ENCODE results near the gene APP.
"Not testable (repeated sequence)": the region's sequence is repeated elsewhere in the genome, so short reads cannot be mapped to it uniquely, and the experiment has no call there.

APP gene

DNA sequence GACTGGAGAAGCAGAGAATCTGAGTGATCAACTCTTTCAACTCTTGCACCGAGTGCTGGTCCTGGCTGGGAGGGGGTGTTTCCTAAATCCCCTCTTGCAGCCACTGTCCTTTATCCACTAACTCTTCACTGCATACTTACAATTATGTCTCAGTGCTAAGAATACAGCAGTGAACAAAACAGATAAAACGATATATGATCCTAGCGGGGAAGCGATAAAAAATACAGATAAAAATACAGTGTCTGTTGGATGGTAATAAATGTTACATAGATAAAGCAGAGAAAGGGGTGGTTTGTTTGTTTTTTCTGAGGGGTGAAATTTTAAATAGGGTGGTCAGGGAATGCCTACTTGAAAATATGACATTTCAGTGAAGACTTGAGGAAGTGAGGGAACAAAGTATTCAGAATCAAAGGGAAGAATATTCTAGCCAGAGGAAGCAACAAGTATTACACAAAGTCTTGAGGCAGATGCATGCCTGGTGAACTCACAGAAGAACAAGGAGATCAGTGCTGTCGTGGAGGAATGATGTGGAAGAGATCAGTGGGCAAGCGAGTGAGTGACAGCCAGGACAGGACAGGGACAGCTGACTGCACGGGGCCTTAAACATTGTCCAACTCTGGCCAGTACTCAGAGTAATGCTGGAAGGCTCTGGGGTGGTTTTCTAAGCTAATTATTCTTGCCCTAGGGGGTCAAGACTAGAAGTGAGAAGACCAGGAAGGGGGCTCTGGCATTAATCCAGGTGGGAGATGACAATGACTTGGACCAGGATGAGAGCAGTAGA is 110.0 kb downstream of the APP start:
- DNase-seq = no peak

DNA sequence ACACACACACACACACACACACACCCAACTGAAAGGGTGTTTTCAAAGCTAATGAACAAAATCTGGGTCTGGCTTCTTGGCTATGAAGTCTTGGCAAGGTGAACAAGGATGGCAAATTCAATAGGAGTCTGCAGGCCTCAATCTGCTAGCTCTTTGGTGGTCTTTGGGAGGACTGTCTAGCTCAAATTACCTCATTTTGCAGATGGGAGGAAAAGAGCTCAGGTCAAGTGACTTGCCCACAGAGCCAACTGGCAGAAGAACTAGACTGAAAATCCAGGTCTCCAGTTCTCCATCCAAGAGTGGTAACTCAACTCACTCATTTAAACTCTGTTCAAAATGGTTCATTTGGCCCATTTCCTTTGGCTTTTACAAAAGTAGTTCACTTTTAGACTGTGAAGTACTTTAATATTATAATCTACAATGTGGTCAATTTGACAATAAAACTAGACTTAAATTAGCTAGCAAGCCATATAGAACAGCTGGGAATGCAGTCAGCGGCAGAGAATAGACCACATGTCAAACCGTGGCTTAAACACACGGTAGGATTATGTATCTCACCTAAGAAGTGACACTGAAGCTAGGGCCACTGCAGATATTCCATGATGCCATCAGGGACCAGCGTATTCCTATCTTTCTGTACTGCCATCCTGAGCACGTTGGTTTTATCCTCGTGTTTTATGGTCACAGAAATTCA is 112.9 kb downstream of the APP start:
- DNase-seq = no peak

DNA sequence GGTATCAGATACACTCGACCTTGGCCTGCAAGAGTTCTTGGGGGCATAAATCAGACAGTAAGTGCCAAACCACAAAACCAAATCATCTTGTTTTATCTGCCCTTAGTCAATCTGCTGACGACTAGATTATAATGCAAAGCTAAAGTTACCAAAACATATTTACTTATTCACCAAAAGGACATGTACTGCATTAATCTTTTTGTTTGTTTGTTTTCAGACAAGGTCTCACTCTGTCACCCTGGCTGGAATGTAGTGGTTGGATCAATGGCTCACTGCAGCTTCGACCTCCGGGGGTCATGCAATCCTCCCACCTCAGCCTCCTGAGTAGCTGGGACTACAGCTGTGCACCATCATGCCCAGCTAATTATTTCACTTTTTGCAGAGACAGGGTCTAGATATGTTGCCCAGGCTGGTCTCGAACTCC is 114.7 kb downstream of the APP start:
- no peak for DNase-seq

GRCh38 chr21:26055010-26055409 is 115.6 kb downstream of the APP start:
- no peak for DNase-seq

GRCh38 chr21:26052057-26052456 is 118.5 kb downstream of the APP start:
- no peak for DNase-seq

GRCh38 chr21:26050857-26051256 is 119.7 kb downstream of the APP start:
- no peak for DNase-seq

GRCh38 chr21:26049803-26050202 is 120.8 kb downstream of the APP start:
- no peak for DNase-seq

DNA sequence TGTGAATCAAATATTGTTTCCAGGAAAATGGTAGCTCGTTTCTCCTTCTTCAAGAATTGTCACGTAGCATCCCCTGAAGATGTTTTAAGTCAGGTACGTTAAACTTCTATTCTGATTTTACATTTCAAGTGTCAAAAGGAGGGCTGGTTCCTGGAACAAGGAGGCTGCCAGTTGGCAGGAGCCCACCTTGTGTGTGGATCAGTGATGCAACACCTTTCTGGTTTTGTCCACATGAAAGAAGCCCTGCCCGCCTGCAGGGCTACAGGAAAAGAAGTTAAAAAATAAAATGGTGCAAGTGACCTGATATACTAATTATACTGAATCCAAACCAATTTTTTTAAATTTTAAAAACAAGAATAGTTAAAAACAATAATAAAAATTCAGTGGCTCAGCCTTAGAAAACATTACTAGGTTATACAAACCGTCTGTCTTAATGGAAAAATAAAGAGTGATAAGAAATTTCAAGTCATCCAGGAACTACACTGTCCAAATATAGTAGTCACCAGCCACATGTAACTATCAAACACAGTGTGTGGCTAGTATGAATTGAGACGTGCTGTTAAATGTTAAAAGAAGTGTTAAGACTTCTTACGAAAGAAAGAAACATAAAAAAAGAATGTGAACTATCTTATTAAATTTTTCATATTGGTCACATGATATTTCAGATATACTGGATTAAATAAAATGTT is 123.1 kb downstream of the APP start:
- DNase-seq = no peak

DNA sequence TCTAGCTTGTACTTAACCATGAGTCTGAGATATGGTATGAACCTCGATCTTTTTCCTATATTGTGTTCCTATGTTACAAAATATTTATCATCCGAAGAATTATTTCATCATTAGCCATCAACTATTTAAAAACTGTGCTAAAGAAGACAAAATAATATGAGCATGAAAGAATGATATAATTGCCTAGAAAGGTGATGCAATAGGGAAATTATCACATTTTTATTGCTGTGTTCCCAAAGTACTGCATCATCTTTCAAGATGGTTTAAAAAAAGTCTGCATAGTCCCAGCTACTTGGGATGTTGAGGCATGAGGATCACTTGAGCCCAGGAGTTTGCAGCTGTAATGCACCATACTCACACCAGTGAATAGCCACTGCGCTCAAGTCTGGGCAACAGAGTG is 126.7 kb downstream of the APP start:
- DNase-seq = no peak

- no peak for DNase-seq
Measured at GRCh38 chr21:26042181-26042876, 128.2 kb downstream of the APP start.

DNA sequence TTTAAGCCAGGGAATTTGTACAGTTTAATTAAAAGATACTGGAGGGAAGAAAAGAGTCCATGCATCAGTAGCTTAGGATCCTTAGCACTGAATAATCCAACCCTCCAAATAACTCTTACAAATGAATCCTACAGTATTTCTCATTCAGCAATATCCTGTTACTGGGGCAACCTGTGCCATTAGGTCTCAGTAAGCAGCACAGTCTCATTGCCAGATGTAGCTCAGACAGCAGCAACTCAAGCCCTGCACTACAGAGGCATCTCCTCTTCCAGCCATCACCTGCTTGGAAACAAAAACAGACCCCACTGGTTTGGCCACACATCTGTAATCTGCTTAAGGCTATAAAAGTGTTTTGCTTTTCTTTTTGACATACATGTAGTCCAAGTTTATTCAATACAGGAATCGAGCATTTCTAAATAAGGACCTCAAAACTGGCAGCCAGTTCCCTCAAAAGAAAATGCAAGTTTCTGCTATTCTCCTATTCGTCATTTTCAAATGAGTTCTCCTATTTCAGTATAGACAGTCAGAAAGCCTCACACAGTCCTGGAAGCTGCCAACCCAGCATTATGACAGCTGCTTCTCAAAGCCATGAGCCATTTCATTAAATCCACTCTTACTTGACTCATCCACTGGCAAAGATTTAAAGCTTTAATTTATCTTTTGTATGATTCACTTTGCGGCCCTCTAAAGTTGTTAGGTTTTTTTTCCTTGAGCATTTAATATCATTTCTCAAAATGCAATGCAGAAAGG is 129.0 kb downstream of the APP start:
- no peak for DNase-seq

- DNase-seq = no peak
Measured at GRCh38 chr21:26036916-26037315, 133.7 kb downstream of the APP start.

GRCh38 chr21:26032263-26032662 is 138.3 kb downstream of the APP start:
- no peak for DNase-seq

DNA sequence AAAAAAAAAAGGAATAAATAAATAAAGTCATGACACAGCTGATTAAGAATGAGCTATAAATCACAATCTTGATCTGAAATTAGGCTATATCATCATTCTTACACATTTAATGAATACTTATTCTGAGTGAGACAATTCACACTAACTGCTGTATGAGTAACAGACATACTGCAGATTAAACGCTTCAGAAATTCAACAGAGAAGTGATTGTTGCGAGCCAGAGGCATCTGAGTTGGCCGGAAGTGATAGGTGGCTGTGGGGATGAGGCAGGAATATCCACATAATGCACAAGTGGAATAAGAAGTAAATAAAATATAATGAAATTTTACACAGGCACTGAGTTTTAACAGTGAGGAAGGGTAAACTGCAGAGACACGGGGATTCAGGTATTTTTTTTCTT is 142.4 kb downstream of the APP start:
- DNase-seq = no peak

GRCh38 chr21:26027696-26028095 is 142.9 kb downstream of the APP start:
- no peak for DNase-seq

GRCh38 chr21:26025536-26026512 is 144.7 kb downstream of the APP start:
- no peak for DNase-seq

- not testable (repeated sequence) for DNase-seq
Measured at GRCh38 chr21:26023406-26023805, 147.2 kb downstream of the APP start.

DNA sequence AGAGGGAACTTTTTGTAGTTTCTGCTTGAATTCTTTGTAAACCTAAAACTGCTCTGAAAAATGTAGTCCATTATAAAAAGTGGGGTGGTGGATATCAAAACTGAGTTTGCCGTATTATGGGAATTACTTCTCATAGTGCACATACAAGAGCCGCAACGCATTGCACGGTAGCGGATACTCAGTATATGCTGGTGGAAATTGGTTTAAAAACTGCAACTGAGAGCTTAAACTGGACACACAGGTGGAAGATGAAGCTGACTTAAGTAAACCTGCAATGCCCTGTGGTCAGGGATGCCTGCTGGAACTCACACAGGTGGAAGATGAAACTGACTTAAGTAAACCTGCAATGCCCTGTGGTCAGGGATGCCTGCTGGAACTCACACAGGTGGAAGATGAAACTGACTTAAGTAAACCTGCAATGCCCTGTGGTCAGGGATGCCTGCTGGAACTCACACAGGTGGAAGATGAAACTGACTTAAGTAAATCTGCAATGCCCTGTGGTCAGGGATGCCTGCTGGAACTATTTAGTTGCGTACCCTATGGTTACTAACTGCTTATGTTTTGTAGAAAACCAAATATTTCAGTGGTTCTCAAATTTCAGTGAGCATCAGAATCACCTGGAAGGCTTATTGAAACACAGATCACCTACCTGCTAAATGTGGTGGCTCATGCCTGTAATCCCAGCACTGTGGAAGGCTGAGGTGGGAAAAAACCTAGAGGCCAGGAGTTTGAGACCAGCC is 147.8 kb downstream of the APP start:
- not testable (repeated sequence) for DNase-seq

DNA sequence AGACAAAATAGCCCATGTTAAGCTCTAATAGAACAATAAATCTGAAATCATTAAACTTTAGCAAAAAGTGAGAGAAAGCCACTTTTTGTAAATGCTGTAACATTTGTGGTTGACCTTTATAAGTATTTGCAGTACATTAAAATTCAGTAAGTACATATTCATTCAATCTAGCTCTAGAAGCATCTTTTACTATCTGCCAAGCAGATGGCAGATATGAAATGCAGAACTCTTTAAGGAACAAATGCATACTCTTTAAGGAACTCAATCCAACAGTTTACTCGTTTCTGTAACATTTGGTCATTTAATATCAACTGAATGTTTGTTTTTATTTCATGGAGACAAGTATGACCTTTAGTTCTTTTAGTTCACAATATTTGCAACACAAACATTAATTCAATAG is 150.1 kb downstream of the APP start:
- no peak for DNase-seq

DNA sequence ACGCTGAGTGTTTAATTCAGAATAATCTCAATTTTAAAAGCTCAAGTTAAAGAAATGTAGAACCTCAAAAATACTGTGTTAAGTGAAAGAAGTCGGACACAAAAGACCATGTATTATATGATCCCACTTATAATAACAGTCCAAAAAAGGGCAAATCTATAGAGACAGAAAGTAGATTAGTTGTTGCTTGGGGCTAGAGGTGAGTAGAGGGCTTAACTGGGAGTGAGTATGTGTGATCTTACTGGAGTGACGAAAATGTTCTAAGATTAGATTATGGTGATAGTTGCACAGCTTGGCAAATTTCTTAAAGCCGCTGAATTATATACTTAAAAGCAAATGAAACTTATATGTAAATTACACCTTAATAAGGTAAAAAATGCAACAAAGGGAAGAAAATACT is 150.5 kb downstream of the APP start:
- no peak for DNase-seq

GRCh38 chr21:26019236-26019635 is 151.3 kb downstream of the APP start:
- no peak for DNase-seq
